SK-N-MC (cell line): ENCODE data around the gene ABLIM3.

Source experiments
- EZH2 ChIP-seq: fragments of 200-600 bp; sonication (generic); IDR thresholded peaks from one replicate; pipeline ENCODE4 v1.6.1; 2017; ENCODE audit warnings: antibody characterized with exemption
- POLR2AphosphoS5 ChIP-seq: IDR thresholded peaks from 2 replicates; pipeline ENCODE4 v1.6.1; 2012; ENCODE audit warnings: mild to moderate bottlenecking, low read depth, low read length, borderline replicate concordance

GRCh38 chr5:149301744-149302380 is 160.6 kb downstream of the ABLIM3 start:
- TF ChIP-seq EZH2 (no peak), POLR2AphosphoS5 (no peak)
